ENCODE measurements around the gene SNW1. TPM values are rescaled to one million over a fixed set of nuclear protein-coding genes. Genes with fewer than 3 reads are reported as not detected.

SNW1 gene
- total RNA-seq, 4 donors from 2014 or later: 22.0 to 75.5 (median 66.9) TPM

DNA sequence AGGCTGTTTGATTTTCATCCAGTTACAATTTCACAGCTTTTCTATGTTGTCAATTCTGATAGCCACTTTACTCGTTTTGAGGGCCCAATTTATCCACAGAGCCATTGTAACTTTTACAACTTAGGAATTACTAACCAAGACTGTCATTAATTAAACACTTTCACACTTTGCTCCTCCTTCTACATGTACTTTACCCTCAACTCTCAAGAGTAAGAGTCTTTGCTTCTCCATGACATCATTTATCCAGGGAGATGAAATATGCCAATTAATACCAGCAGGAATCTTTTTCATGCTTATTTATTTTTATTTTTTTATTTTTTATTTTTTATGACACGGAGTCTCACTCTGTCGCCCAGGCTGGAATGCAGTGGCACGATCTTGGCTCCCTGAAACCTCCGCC, 39.5 kb downstream of the SNW1 start:
- H3K4me1 ChIP-seq: no peaks in the 10 kb centered on the region
- intact Hi-C loops (cut with DNase I; ENCODE audit: low total_unique reads): no loop called here
- TF ChIP-seq, protein P1, sequence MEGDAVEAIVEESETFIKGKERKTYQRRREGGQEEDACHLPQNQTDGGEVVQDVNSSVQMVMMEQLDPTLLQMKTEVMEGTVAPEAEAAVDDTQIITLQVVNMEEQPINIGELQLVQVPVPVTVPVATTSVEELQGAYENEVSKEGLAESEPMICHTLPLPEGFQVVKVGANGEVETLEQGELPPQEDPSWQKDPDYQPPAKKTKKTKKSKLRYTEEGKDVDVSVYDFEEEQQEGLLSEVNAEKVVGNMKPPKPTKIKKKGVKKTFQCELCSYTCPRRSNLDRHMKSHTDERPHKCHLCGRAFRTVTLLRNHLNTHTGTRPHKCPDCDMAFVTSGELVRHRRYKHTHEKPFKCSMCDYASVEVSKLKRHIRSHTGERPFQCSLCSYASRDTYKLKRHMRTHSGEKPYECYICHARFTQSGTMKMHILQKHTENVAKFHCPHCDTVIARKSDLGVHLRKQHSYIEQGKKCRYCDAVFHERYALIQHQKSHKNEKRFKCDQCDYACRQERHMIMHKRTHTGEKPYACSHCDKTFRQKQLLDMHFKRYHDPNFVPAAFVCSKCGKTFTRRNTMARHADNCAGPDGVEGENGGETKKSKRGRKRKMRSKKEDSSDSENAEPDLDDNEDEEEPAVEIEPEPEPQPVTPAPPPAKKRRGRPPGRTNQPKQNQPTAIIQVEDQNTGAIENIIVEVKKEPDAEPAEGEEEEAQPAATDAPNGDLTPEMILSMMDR (IDR thresholded peaks at IDR 0.05): no peak
- no peak for TF ChIP-seq POLR2A (IDR thresholded peaks at IDR 0.05)
- no peak overlapping the region for H3K4me3 ChIP-seq
- DNase-seq: no peak
- no peak overlapping the region for H3K27ac ChIP-seq
- H3K36me3 ChIP-seq: no peaks in the 10 kb centered on the region
- no peaks in the 10 kb centered on the region for H3K9me3 ChIP-seq
- no peaks in the 10 kb centered on the region for H3K27me3 ChIP-seq

DNA sequence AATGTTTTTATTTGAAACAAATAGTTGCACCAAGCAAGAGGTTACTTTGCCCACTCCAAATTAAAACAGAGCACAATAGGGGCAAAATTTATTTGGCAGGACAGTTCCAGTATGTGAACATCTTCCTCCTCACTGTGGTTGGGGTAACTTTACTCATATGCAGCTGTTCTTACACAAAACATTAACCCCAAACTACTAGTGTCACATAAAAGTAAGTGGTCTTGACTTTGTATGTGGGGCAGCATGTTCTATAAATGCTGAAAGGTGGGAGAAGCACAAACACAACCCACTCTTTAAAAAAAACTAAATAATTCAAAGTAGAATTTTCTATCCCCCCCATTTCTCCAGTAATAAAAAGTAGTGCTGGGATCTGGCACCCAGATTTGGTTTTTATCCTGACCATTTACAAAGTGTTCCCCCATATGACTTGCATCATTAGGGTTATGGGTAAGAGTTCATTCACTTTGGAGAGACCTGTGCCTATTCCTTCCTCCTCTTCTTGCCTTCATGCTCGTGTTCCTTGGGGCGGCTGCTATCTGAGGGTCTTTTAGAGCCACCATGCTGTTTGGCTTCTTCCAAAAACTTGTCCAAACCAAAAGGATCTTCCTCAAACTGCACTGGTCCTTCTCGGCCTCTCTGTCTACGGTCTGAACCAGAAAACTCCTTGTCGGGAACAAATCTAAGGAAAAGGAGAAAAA, 43.2 kb downstream of the SNW1 start:
- DNase-seq: no peak
- H3K27me3 ChIP-seq: no peaks in the 10 kb centered on the region
- H3K27ac ChIP-seq: no peak overlapping the region
- no peaks in the 10 kb centered on the region for H3K36me3 ChIP-seq
- no peaks in the 10 kb centered on the region for H3K4me1 ChIP-seq
- H3K9me3 ChIP-seq: no peaks in the 10 kb centered on the region
- intact Hi-C loops (cut with DNase I; ENCODE audit: low total_unique reads): no loop called here
- no peak for TF ChIP-seq POLR2A (IDR thresholded peaks at IDR 0.05)
- no peak overlapping the region for H3K4me3 ChIP-seq

DNA sequence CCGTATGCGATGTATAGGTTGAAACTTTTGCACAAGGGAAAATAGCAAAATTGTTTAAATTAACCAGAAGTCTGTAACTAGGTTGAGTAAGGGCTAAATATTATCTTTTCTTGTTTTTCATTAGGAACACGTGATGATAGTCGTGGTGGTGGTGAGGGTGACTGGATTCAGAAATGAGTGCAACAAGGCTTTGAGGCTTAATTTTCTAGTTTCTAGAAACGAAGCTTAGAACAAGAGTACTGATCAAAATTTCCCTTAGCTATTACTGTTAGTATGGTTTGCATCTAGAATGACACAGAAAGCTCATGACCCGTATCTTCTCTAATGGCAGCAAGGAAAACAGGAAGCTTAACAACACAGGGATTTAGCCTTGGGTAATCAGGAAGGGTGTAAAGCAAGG, 46.0 kb downstream of the SNW1 start:
- H3K27ac ChIP-seq: no peak overlapping the region
- intact Hi-C loops (cut with DNase I; ENCODE audit: low total_unique reads): no loop called here
- no peaks in the 10 kb centered on the region for H3K9me3 ChIP-seq
- no peak overlapping the region for H3K4me3 ChIP-seq
- no peaks in the 10 kb centered on the region for H3K36me3 ChIP-seq
- TF ChIP-seq, protein P1 (IDR thresholded peaks at IDR 0.05): no peak
- TF ChIP-seq POLR2A (IDR thresholded peaks at IDR 0.05): no peak
- DNase-seq: no peak
- no peaks in the 10 kb centered on the region for H3K27me3 ChIP-seq
- H3K4me1 ChIP-seq: peaks cover 0 to 2% of the 10 kb centered on the region in 2 donors

DNA sequence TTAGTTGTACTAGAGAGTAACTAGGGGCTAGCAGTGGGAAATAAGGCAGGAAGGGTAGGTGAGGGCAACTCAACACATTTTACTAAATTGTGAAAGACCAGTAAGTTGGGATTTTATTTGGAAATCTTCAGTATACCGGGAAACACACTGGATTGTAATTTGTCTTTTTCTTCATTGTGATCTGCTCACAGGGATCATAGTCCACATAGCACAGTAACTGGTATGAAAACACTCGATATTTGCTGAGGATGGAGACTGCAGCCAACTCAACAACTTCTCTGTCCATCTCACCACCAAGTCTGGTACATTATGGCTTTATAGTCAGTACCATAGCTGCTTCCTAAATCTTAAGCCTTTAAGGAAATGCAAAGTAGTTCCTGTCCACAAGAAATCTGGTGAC, 50.6 kb downstream of the SNW1 start:
- TF ChIP-seq, protein P1 (IDR thresholded peaks at IDR 0.05): no peak
- no peak for TF ChIP-seq POLR2A (IDR thresholded peaks at IDR 0.05)
- no peak overlapping the region for H3K27ac ChIP-seq
- peaks cover 0 to 2% of the 10 kb centered on the region in 2 donors for H3K4me1 ChIP-seq
- no peaks in the 10 kb centered on the region for H3K27me3 ChIP-seq
- DNase-seq: no peak
- H3K9me3 ChIP-seq: no peaks in the 10 kb centered on the region
- intact Hi-C loops (cut with DNase I; ENCODE audit: low total_unique reads): no loop called here
- H3K36me3 ChIP-seq: no peaks in the 10 kb centered on the region
- H3K4me3 ChIP-seq: no peak overlapping the region

DNA sequence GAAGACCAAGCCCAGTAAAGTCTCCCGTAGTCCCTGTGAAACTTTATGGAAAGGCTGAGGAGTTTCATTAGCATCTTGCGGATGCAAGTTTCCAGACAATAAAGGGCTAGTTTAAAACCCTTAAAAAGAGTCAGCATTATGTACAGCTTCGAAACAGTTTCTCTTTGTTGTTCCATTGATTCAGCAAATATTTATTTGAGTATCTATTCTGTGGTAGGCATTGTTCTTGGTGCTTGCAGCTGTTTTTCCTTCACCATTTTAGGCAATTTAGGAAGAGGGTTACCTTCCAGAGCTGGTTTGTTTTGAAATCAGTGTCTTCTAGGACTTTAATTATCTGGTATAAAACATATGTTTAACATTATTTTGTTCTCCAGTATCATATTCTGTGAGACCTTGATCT, 51.5 kb downstream of the SNW1 start:
- Histone ChIP-seq H3K27ac (no peak overlapping the region), H3K27me3 (no peaks in the 10 kb centered on the region), H3K9me3 (no peaks in the 10 kb centered on the region), H3K4me3 (no peak overlapping the region), H3K4me1 (peaks cover 0 to 2% of the 10 kb centered on the region in 2 donors), H3K36me3 (no peaks in the 10 kb centered on the region)
- TF ChIP-seq POLR2A (IDR thresholded peaks at IDR 0.05): no peak
- TF ChIP-seq, protein P1 (IDR thresholded peaks at IDR 0.05): no peak
- no peak for DNase-seq
- intact Hi-C loops (cut with DNase I; ENCODE audit: low total_unique reads): no loop called here
